ENCODE data around the gene STKLD1.

DNA sequence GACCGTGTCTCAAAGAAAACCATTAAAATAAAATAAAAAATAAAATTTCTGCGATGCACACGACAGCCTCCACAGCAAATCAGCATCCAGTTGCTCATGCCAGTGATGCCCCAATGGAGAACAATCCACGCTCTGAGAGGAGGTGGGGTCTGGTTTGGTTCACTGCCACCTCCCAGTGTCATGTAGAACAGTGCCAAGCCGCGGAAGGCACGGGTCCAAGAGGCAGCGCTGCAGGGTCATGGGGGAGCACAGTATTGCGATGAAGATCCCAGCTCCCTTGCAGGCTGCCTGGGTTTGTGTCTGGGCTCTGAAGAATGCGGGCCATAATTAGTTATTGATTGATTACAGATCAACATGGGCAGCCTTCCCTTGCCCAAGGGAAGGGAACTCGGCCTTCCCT, 77.5 kb downstream of the STKLD1 start:
- TF ChIP-seq CREB1 (IDR thresholded peaks at IDR 0.05; ENCODE audit: low read depth) (no peak), NFIC (IDR thresholded peaks at IDR 0.05) (no peak), CEBPB (IDR thresholded peaks at IDR 0.05) (no peak), TCF12 (IDR thresholded peaks at IDR 0.05; ENCODE audit: low read depth) (no peak), EGR1 (IDR thresholded peaks at IDR 0.05) (no peak), TAF1 (IDR thresholded peaks at IDR 0.05; ENCODE audit: low read depth) (no peak), YY1 (IDR thresholded peaks at IDR 0.05; ENCODE audit: low read depth) (no peak), EP300 (IDR thresholded peaks at IDR 0.05; ENCODE audit: borderline replicate concordance) (no peak)
- TF ChIP-seq, protein P1, sequence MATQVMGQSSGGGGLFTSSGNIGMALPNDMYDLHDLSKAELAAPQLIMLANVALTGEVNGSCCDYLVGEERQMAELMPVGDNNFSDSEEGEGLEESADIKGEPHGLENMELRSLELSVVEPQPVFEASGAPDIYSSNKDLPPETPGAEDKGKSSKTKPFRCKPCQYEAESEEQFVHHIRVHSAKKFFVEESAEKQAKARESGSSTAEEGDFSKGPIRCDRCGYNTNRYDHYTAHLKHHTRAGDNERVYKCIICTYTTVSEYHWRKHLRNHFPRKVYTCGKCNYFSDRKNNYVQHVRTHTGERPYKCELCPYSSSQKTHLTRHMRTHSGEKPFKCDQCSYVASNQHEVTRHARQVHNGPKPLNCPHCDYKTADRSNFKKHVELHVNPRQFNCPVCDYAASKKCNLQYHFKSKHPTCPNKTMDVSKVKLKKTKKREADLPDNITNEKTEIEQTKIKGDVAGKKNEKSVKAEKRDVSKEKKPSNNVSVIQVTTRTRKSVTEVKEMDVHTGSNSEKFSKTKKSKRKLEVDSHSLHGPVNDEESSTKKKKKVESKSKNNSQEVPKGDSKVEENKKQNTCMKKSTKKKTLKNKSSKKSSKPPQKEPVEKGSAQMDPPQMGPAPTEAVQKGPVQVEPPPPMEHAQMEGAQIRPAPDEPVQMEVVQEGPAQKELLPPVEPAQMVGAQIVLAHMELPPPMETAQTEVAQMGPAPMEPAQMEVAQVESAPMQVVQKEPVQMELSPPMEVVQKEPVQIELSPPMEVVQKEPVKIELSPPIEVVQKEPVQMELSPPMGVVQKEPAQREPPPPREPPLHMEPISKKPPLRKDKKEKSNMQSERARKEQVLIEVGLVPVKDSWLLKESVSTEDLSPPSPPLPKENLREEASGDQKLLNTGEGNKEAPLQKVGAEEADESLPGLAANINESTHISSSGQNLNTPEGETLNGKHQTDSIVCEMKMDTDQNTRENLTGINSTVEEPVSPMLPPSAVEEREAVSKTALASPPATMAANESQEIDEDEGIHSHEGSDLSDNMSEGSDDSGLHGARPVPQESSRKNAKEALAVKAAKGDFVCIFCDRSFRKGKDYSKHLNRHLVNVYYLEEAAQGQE (IDR thresholded peaks at IDR 0.05; ENCODE audit: low read depth): no peak
- TF ChIP-seq, protein P2, sequence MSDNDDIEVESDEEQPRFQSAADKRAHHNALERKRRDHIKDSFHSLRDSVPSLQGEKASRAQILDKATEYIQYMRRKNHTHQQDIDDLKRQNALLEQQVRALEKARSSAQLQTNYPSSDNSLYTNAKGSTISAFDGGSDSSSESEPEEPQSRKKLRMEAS (IDR thresholded peaks at IDR 0.05): no peak

All from Ishikawa (cell line).